ENCODE data around the gene NUP50. TPM values are rescaled to one million over a fixed set of nuclear protein-coding genes. Genes with fewer than 3 reads are reported as not detected.
A peak's percentile ranks its signal among the peaks of the same experiment; 100 is the strongest.

Gene NUP50
- total and polyA plus RNA-seq, 2 experiments from 2014 or later, result 21.1 to 57.7 TPM

GRCh38 chr22:45151503-45151902 lies 12.2 kb upstream of the NUP50 start:
- no peak overlapping the region for H3K27ac ChIP-seq
- no peaks in the 10 kb centered on the region for H3K9me3 ChIP-seq (ENCODE audit: low read depth)

GRCh38 chr22:45154383-45154782 lies 9.3 kb upstream of the NUP50 start:
- H3K27ac ChIP-seq, result no peak overlapping the region
- no peak for TF ChIP-seq CTCF (IDR thresholded peaks at IDR 0.05; ENCODE audit: low read depth, low read length)
- DNase-seq (ENCODE audit: low read depth in 1 of 2, low spot score in 1 of 2), result peak in 1 of 2 donors; percentile 81
- H3K4me3 ChIP-seq, result no peak overlapping the region
- no peaks in the 10 kb centered on the region for H3K9me3 ChIP-seq (ENCODE audit: low read depth)
- H3K4me1 ChIP-seq (ENCODE audit: low read depth), result no peaks in the 10 kb centered on the region
- H3K27me3 ChIP-seq, result no peaks in the 10 kb centered on the region
- no peaks in the 10 kb centered on the region for H3K36me3 ChIP-seq

More at GRCh38 chr22:45151503-45151902, 12.2 kb upstream of the NUP50 start:
- Histone ChIP-seq H3K4me1 (ENCODE audit: low read depth) (no peaks in the 10 kb centered on the region), H3K36me3 (no peaks in the 10 kb centered on the region), H3K4me3 (no peak overlapping the region), H3K27me3 (no peaks in the 10 kb centered on the region)
- TF ChIP-seq CTCF (IDR thresholded peaks at IDR 0.05; ENCODE audit: low read depth, low read length), result no peak
- no peak for DNase-seq (ENCODE audit: low read depth in 1 of 2, low spot score in 1 of 2)

GRCh38 chr22:45155050-45155840 lies 8.5 kb upstream of the NUP50 start:
- no peak for TF ChIP-seq CTCF (IDR thresholded peaks at IDR 0.05; ENCODE audit: low read depth, low read length)
- Histone ChIP-seq H3K4me3 (no peak overlapping the region), H3K27me3 (no peaks in the 10 kb centered on the region), H3K4me1 (ENCODE audit: low read depth) (no peaks in the 10 kb centered on the region), H3K9me3 (ENCODE audit: low read depth) (no peaks in the 10 kb centered on the region), H3K27ac (no peak overlapping the region), H3K36me3 (no peaks in the 10 kb centered on the region)
- DNase-seq (ENCODE audit: low read depth in 1 of 2, low spot score in 1 of 2), result peak in 1 of 2 donors; percentile 59

GRCh38 chr22:45157907-45158306 lies 5.8 kb upstream of the NUP50 start:
- Histone ChIP-seq H3K4me3 (no peak overlapping the region), H3K27me3 (no peaks in the 10 kb centered on the region), H3K36me3 (no peaks in the 10 kb centered on the region), H3K4me1 (ENCODE audit: low read depth) (no peaks in the 10 kb centered on the region), H3K9me3 (ENCODE audit: low read depth) (no peaks in the 10 kb centered on the region), H3K27ac (no peak overlapping the region)
- no peak for TF ChIP-seq CTCF (IDR thresholded peaks at IDR 0.05; ENCODE audit: low read depth, low read length)
- DNase-seq (ENCODE audit: low read depth in 1 of 2, low spot score in 1 of 2), result no peak

GRCh38 chr22:45159652-45160462 lies 3.9 kb upstream of the NUP50 start:
- Histone ChIP-seq H3K36me3 (no peaks in the 10 kb centered on the region), H3K27ac (no peak overlapping the region), H3K4me3 (no peak overlapping the region), H3K9me3 (ENCODE audit: low read depth) (no peaks in the 10 kb centered on the region), H3K27me3 (no peaks in the 10 kb centered on the region), H3K4me1 (ENCODE audit: low read depth) (no peaks in the 10 kb centered on the region)
- peak in 1 of 2 donors; percentile 68 for DNase-seq (ENCODE audit: low read depth in 1 of 2, low spot score in 1 of 2)
- TF ChIP-seq CTCF (IDR thresholded peaks at IDR 0.05; ENCODE audit: low read depth, low read length), result no peak
